COLO668 (cell line): ENCODE results near the gene CCDC70.

Experiments used
- DNase-seq: peaks from one replicate; lab custom pipeline; 2025; ENCODE audit not compliant: unreplicated experiment; lab: John Stamatoyannopoulos, UW

The CCDC70 gene

DNA sequence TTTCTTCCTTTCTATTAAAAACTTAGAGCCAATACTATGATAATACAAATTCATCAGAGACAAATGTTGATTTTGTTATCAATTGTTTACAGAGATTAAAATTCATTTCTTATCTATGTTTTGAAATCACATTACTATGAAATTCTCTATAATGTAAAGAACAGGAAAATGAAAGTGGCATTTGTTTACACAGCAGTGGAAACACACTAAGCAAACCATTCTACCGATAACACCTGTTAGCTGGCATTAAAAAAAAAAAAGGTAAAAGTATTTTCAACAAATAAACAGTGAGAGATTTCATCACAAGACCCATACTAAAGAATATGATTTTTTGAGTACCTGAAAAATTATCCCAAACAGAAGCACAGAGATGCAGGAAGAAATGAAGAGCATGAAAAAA lies 4.8 kb upstream of the CCDC70 start:
- no peak for DNase-seq

- DNase-seq: no peak
These were observed 3.1 kb upstream of the CCDC70 start for GRCh38 chr13:51858433-51859247.

- no peak for DNase-seq
These were observed 1.2 kb downstream of the CCDC70 start for GRCh38 chr13:51862957-51863356.

- peak; percentile 37 for DNase-seq
These were observed 4.1 kb downstream of the CCDC70 start for GRCh38 chr13:51865838-51866237.

DNA sequence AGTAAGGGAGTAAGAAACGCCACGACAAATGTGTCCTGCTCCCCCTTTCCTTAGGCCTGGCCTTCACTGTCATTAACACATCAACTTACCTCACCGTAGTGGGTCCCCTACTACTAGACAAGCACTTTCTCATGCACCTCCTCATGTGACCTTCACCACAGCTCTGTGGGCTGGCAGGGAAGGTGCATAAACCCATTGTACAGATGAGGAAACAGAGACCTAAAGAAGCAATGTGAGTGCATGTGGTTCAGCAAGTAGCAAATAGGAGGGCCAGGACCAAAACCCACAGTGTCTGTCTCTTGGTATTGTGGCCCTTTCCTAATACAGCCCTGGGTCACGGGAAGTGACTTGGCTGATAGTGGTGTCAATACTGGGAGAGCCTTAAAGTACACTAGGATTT lies 5.3 kb downstream of the CCDC70 start:
- no peak for DNase-seq

DNA sequence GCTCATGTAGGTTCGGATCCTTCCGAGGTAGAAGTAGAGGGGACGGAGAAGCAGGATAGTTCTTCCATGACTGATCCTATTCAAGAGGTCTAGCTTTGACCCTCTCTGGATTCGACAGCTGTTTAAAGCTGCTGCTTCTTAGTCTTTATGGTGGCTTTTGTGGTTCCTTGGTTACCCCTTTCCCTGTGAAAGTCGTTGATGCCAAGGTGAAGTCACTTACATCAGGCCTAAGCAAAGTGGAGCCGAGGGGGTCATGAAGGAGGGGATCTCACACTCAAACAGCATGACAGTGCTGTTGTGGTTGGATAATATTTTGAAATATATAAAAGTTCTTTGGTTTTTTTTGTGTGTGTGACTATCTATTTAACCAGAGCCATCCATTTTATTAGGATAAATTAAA lies 8.1 kb downstream of the CCDC70 start:
- DNase-seq: no peak

GRCh38 chr13:51870616-51871015 lies 8.8 kb downstream of the CCDC70 start:
- DNase-seq: no peak

DNA sequence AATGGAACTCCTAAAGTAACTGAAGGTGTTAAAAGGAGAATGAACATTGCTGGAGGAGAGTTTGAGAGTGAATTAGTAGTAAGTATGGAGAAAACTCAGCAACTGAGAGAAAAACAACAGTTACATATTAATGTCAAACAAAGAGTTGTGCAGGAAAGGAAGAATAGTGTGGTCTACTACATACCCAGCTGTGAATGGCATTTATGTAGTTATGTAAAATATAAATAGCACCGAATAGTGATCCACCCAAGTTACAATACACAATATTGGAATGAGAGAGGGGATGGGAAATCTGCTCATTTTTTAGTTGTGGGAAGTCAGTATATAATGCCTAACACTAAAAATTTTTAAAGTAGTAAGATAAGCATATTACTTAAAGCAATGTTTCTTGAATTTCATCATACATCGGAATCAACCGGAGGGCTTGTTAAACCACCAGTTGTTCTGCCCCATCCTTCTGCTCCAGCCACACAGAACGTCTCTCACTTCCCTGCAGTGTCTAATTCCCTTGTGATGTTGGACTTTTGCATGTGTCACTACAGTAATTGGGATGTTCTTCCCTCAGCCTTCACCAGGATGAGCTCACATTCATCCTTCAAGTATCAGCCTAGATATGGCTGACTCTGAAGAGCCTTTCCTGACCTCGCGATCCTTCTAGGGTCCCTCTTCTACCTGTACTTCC lies 11.5 kb downstream of the CCDC70 start:
- no peak for DNase-seq

DNA sequence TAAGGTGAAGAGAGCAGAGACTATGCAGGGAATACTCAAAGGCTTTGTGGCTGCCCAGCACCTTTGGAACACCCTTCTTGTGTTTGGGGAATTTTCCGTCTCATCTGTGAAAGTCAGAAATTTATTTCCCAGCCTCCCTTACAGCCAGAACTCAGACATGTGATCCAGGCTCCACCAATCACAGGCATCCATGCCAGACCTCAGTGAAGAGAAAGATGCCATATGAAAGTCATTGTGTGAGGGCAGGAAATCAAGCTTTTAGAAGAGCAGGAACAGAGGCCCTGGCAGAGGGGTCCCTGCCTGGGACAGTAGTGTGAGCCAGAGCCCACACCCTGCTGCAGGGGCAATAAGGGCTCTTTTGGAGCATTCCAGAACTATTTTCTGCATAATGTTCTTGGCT lies 12.1 kb downstream of the CCDC70 start:
- DNase-seq: no peak

DNA sequence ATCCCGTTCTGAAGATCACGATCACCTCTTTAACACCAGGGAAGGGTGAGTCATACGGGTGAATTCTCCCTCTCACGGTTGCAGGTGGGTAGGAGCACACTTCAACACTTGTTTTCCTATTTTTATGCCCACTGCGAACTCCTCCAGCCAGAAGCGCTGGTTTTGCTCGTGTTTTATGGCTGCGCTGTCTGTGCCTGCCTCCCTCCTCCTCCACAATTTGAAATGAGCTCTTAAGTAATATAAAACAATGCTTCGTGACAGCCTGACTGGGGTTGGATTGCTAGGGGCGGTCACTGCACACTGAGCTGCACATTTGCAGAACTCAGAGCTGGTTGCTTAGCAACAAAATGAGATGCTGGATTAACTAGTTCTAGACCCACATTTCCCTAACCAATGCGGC lies 12.9 kb downstream of the CCDC70 start:
- DNase-seq: no peak

GRCh38 chr13:51879133-51879532 lies 17.4 kb downstream of the CCDC70 start:
- DNase-seq: no peak

DNA sequence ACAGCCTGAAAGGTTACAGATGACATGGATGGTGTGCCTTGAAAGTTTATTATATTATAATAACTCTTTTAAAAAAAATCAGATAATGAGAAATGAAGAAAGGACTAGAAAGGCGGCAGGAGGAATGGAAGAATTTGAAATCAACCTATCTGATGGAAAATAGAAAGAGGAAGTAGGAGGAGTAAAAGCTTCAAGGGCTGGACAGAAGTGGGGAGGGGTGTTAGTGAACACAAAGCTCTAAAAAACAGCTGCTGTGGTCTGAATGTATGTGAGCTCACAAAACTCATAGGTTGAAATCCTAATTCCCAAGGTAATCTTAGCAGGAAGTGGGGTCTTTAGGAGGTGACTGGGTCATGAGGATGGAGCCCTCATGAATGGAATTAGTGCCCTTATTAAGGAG lies 19.5 kb downstream of the CCDC70 start:
- DNase-seq: no peak

GRCh38 chr13:51882570-51883225 lies 20.9 kb downstream of the CCDC70 start:
- DNase-seq: no peak

- DNase-seq: no peak
These were observed 21.4 kb downstream of the CCDC70 start for GRCh38 chr13:51883226-51883600.

DNA sequence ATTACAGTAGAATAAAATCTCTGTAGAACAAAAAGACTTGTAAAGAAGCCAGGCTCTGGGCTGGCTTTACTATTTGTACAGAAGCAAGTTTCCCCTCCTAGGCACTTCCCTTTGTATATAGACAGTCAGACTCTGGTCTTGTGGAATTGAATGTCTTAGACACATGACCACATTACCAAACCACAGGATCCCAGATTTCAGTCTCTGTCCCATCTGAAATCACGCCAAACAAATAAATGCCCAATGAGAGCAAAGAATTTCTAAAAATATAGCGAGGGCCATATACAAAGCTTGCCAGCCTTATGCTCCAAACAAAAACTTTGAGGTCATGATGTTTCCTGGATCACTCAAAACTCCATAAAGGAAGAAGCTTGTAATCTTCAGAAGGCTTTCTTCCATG lies 23.9 kb downstream of the CCDC70 start:
- DNase-seq: no peak

DNA sequence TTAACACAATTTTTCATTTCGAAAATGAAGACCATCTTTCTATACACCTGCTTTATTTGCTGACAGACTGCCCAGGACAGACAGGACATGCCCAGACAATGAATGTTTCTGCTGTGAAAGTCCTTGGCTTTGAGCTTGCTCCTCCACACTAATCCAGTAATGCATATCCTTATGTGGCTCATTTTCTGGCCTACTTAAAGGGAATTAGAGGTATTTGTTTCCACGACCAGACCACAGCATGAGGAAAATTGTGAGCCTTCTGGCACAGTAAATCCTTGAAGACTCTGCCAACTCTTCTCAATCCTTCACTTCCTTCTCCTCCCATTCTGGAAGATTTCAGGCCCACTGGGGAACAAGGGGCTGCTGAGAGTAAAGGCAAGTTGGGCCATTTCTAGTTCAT lies 25.7 kb downstream of the CCDC70 start:
- no peak for DNase-seq

DNA sequence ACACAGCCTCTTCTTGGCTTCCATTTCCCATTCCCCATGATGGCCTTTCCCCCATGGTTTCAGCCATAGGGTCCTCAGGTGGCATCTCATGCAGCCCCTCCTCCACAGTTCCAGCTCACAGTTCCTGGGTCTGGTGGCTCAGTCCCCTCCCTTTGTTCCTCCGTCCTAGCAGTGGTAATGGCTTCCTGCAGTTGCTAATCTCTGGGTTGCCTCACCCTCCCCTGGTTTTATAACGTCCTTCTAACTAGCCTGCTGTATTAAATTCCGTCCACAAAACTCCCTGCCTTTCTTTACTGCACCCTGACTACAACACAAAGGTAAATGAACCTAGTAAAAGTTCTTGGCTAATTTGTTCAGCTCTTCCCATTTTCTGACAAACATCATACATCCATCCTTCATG lies 30.9 kb downstream of the CCDC70 start:
- DNase-seq: no peak

GRCh38 chr13:51894239-51894638 lies 32.5 kb downstream of the CCDC70 start:
- DNase-seq: no peak

GRCh38 chr13:51895906-51896888 lies 34.4 kb downstream of the CCDC70 start:
- peak; percentile 81 for DNase-seq

DNA sequence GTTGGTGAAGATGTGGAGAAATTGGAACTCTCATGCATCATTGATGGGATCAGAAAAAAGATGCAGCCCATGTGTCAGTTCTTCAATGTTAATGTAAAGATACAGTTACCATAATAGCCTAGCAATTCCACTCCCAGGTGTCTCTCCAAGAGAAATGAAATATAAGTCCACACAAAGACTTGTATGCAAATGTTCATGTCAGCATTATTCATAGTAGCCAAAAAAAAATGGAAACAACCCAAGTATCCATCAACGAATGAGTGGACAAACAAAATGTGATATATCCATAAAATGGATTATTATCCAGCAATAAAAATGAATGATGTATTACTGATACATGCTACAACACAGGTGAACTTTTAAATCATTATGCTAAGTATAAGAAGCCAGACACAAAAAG lies 38.7 kb downstream of the CCDC70 start:
- DNase-seq: no peak

DNA sequence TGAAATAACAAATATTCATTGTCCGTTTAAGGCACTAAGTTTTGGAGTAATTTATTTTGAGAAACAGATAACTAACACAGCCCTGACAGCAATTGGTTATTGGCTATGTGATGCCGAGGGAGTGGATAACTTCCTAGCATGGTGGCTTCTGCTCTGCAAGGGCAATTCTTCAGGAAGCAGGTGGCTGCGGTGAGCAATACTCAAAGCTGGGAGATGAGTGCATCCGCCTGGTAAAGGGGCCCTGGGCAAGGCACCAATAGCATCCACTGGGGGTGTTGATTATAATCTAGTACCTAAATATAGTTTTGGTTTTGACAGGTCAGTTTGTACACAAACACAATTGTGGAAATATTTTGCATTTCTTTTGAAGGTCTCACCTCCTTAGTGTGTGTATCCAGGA lies 41.0 kb downstream of the CCDC70 start:
- no peak for DNase-seq
